HG02610 (cell line): ENCODE data around the gene GOSR1.
"Not testable (repeated sequence)": the region's sequence is repeated elsewhere in the genome, so short reads cannot be mapped to it uniquely, and the experiment has no call there.

Source experiments
- ATAC-seq: cut with Tn5 transposase; IDR thresholded peaks from one replicate; pipeline ENCODE4 v1.9.1; 2021; ENCODE audit warnings: mild to moderate bottlenecking, moderate library complexity; ENCODE audit not compliant: unreplicated experiment

GOSR1 gene

DNA sequence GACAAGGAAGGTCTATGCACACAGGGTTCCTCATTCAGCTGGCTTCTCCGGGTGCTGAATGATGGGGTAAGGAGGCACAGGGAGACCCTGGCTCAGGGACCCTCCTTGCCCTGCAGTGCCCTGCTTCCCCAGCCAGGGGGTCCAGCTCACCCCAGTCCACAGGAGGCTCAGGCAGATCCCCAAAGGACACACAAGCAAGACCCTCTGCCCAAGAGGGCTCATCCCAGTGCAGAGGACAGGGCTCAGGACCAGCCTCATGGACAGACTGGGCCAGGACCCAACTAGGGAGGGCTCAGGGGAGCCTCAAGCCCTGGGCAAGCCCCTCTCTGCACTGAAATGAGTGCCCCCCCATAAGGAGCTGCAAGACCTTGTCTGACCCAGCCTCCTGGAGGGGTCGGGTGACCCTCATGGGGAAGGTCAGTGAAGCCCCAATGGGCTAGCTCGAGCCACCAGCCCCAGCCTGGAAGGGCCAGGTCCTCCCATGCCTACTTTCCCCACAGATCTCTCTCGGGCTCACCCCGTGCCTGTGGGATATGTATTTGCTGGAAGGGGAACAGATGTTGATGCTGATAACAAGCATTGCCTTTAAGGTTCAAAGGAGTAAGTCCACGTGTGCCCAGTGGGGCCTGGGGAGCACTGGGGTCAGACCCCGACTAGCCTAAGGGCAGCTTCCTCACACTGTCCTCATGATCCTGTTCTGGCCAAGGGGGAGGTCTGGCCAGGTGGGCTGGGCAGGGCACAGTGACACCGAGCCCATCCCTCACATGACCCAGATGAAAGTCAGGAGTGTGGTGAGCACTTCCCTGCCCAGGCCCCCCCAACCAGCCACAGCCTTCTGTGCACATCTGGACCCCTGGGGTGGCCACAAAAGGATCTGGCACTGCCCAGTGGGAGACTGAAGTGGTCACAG is 83.2 kb downstream of the GOSR1 start:
- not testable (repeated sequence) for ATAC-seq

DNA sequence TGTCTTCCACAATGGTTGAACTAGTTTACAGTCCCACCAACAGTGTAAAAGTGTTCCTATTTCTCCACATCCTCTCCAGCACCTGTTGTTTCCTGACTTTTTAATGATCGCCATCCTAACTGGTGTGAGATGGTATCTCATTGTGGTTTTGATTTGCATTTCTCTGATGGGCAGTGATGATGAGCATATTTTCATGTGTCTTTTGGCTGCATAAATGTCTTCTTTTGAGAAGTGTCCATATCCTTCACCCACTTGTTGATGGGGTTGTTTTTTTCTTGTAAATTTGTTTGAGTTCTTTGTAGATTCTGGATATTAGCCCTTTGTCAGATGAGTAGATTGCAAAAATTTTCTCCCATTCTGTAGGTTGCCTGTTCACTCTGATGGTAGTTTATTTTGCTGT is 84.6 kb downstream of the GOSR1 start:
- not testable (repeated sequence) for ATAC-seq

DNA sequence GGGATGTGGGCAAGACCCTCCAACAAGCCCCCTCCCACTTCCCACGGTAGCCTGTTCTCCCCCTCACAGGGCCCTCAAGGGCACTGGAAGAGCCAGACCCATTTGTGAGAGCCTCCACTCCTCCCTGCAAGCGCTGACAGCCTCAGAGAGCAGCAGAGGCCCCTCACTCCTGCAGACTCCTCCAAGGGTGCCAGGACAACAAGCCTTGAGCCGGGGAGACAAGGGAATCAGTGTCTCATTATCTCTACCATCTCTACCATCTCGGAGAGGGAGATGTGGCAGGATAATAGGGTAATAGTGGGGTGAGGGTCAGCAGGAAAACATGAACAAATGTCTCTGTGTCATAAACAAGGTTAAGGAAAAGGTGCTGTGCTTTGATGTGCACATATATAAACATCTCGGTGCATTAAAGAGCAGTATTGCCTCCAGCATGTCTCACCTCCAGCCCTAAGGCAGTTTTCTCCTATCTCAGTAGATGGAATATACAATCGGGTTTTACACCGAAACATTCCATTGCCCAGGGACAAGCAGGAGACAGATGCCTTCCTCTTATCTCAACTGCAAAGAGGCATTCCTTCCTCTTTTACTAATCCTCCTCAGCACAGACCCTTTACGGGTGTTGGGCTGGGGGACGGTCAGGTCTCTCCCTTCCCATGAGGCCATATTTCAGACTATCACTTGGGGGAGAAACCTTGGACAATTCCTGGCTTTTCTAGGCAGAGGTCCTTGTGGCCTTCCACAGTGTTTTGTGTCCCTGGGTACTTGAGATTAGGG is 86.1 kb downstream of the GOSR1 start:
- ATAC-seq = not testable (repeated sequence)

DNA sequence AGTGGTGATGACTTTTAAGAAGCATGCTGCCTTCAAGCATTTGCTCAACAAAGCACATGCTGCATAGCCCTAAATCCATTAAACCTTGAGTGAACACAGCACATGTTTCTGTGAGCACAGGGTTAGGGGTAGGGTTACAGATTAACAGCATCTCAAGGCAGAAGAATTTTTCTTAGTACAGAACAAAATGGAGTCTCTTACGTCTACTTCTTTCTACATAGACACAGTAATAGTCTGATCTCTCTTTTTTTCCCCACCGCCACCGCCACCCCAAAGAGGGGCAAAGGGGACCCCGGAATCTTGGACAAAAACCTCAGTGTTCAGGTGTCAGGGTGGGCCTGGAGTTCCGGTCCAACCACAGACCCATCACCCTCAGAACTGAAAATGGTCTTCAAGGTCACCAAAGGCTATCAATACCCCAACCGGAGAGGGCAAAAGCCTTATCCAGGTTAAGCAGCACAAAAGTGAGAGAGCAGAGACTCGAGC is 86.7 kb downstream of the GOSR1 start:
- not testable (repeated sequence) for ATAC-seq

DNA sequence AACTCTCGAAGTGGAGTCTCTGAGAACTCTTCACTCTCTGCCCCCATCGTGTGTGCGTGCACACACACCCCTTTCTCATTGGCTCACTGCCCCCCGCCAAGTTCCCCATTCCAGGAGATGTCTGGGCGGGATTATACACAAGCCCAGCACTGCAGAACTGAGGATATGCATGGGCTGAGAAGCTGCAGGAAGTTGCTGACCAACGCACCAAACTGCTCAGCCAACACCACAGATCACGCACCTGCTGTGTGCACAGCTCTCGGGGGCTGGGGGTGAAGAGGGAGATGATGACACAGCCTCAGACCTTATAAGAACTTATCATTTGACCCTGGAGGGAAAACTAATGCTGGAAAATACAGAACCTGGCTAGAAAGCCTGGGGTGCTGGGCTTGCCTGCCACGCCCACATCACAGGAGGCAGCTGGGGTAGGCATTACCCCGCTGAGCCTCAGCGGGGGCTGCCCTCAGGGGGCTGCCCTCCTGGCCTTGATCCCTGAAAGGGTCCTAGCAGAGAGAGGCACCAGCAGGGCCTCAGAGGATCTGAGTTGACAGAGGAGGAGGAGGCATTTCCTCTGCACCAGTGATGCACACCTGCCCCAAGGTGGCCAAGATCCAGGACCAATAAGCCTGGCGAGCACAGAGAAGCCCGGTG is 87.3 kb downstream of the GOSR1 start:
- not testable (repeated sequence) for ATAC-seq

DNA sequence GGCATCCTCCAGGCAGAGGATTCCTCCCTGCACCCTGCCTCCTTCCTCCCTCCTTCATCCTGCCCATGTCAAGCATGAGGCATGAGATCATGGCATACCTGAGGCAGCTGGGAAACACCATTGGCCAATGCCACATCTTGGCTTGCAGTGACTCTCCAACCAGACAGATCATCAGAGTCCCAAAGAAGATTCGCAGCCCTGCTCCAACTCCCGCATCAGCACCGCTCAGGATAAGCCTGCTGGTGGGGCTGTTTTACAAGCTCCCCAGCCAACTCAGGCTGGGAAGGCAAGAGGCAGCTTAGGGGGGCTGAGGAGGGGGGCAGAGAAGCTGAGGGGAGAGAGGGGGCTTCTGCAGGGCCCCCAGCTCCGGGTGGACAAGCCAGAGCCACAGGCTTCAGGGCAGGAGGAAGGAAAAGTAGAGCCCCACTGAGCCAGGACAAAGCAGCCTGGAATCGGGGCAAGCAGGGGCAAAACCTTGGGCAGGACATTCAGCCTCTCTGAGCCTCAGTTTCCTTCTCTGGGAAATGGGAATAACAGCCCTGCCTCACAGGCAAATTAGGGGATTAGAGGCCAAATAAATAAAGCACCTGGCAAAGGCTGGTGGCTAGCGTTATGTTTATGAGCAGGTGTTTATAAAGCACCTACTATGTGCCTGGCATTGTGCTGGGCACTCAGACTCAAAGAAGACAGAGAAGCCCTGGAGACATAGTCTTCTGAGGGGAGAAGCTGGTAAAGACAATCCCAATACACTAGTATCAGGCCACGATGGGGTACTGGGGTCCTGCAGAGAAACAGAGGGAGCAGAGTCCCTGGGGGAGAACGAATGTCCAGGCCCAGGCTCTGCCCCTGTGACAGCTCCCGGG is 88.1 kb downstream of the GOSR1 start:
- no peak for ATAC-seq

DNA sequence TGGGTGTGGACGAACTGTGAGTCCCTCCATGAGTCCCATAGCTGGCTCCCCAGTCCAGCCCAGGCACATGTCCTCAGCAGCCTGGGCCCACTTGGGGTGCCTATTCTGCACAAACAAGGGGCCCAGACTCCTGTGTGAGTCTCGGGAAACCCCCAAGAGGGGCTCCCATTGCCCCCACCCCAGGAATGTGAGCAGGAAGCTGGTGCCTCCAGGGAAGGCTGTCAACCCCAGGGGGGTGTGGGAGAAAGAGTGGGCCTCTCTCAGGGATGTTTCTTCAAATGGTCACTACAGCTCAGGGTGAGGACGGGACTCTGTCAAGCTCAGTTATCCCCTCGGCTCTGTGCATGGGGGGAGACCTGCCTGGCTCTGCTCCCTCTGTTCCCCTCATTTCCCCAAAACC is 88.9 kb downstream of the GOSR1 start:
- not testable (repeated sequence) for ATAC-seq

DNA sequence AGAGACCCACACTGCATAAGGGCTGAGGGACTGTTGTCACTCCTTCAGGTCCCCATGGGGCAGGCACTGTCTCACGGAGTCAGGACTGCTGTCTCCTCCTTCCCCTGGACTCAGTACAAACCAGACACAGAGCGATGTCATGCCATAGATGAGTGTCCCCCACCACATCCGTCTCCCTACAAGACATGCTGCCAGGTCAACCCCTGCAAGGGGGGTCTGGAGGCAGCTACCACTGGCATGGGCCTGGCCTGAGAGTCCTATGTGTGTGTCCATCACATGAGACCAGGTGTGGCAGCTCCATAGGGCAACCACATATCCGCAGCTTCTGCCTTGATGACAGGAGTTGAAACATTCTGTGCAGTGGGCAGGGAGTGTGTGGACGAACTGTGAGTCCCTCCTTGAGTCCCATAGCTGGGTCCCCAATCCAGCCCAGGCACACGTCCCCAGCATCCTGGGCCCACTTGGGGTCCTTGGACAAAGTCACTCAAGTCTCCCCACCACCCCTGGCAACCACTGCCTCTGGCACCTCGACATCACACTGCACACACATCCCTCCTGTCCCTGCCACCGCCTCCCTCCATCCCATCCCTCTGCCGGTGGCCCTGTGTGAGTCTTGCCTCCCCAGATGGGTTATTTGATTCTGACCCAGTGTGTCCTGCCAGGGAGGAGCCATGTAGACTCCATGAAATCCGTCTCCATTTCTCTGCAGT is 89.5 kb downstream of the GOSR1 start:
- not testable (repeated sequence) for ATAC-seq

DNA sequence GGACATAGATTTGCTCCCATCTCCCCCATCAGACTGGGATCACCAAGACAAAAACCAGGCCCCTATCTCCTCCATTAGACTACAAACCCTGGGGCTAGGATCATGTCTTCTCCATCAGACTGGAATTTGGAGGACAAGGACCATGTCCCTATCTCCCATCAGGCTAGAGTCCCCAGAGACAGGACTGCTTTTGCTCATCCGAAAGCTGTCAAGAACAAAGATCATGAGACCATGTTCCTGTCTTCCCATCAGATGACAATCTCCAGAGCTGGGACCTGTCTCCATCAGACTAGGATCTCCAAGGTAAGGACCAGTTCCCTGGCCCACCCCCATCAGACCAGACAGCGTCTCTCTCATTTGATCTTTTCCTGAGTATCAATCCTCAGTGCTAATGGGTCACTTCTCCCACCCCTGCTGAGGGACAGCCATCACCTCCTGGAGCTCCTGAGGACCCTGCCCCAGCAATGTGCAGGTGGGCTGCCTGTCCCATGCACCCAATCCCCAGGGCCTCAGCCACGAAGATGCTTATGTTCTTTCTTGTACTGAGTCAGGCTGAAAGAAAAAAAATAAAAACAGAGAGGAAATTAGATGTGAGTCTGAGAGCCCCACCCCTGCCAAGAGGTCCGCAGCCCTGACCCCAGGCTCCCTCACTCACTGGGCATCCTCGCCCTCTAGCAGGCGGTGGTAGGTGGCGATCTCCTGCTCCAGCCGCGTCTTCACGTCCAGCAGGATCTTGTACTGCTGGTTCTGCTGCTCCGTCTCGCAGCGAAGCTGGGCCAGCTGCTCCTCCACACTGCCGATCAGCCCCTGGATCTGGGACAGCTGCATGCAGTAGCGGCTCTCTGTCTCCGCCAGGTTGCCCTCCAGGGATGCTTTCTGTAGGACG is 90.3 kb downstream of the GOSR1 start:
- ATAC-seq = no peak

DNA sequence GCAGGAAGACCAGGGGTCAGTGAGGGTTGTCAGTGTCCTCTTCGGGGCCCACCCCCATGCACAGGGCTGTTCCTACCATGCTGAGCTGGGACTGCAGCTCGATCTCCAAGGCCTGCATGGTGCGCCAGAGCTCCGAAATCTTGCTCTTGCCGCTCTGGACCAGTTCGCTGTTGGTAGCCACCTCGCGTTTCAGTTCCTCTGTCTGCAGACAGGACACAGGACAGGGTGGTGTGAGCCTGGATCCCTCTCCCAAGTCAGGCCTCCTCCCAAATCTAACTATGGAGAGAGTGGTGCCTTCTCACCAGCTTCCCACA is 90.9 kb downstream of the GOSR1 start:
- no peak for ATAC-seq

DNA sequence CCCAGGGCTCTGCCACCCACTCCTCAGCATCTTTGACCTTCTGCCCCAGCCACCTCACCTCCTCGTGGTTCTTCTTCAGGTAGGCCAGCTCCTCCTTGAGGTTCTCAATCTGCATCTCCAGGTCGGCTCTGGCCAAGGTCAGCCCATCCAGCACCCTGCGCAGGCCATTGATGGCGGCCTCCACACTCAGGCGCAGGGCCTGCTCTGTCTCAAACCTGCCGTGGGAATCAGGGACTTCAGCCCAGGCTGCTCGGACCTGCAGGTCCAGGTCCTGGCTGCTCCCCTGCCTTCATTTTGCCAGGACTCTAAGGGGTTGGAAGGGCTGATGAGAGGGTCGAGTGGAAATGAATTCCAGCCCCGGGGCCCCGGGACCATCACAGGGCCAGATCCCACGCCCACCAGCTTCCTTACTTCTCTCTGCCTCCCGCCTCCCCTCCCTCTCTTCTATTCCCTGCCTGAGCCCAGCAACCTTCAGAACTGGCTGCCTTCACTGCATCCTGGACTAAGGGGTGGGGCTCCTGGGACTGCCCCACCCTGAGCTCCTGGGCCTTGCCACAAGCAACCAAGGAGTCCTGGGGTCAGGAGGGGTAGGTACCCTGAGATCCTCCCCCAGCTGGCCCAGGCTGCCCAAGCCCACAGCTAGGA is 92.4 kb downstream of the GOSR1 start:
- ATAC-seq = not testable (repeated sequence)

DNA sequence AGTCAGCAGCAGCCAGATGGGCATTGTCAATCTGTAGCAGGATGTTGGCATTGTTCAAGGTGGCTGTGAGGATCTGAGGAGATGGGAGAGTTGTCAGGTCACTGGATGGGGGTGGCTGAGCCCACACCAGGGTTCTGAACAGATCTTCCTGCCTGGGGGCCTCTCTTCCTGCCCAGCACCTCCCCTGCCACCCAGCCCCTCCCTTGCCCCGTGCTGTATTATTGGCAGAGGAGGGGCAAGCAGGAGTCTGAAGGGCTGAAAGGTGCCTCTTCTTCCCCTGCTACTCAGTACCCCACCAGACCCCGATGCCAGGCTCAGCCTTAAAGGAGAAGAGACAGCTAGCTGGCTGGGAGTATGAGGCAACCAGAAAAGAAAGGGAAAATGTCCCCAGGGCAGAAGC is 93.0 kb downstream of the GOSR1 start:
- ATAC-seq = no peak

DNA sequence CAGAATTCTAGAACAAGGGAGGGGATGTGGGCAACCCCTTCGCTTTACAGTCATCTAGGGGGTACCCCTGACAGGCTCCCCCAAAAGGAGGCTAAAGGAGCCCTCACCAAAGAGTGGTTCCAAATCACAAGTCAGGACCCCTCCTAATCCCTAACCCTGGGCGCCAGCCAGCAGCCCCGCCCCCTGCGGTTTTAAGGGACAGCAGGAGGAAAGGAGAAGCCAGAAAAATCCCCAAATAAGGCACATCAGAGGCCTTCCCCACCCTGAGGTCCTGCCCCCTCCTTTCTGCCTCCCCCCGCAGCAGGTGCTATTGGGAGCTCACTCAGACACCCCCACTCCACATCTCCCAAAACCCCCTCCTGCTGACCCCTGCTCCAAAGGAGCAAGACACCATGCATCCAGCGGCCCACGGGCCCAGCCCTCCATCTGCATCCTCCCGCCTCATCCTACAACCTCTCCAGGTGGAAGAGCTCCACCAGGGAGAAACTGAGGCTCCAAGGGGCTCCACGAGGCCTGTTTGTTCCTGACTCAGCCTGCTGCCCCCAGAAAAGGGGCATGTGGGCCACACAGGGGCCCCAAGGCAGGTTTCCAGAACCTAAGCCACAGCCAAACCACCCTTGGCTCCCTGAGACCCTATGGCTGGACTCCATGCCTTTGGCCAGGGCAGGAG is 93.5 kb downstream of the GOSR1 start:
- no peak for ATAC-seq

DNA sequence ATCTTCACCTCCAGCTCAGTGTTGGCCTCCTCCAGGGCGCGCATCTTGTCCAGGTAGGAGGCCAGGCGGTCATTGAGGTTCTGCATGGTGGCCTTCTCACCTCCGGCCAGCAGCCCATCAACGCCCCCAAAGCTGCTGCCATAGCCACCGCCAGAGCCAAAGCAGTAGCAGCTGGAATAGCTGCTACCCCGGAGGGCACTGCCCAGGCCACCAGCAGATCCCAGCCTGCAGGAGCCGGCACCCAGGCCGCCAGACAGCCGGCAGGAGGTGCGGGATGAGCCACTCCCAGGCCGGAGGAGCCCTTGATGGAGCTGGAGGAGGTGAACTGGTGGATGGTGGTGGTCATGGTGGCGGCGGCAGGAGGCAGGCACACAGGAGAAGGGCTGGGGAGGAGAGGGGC is 94.2 kb downstream of the GOSR1 start:
- ATAC-seq = not testable (repeated sequence)

DNA sequence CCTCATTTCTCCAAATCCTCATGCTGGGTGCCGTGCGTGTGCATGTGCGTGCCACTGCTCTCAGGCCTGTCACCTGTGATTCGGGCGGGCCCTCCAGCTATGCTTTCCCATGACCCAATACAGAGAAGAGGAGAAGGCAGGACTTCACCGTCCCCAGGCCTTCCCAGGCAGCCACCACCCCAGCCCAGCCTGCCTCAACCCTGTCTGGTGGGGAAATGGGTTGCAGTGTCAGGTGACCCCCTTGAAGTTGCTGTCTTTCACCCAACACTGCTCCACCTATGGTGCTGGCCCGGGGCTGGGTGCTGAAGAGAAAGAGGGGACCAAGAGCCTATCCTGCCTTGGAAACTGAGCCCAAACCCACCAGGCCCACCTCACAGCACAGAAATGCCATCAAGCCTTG is 94.7 kb downstream of the GOSR1 start:
- ATAC-seq = no peak

DNA sequence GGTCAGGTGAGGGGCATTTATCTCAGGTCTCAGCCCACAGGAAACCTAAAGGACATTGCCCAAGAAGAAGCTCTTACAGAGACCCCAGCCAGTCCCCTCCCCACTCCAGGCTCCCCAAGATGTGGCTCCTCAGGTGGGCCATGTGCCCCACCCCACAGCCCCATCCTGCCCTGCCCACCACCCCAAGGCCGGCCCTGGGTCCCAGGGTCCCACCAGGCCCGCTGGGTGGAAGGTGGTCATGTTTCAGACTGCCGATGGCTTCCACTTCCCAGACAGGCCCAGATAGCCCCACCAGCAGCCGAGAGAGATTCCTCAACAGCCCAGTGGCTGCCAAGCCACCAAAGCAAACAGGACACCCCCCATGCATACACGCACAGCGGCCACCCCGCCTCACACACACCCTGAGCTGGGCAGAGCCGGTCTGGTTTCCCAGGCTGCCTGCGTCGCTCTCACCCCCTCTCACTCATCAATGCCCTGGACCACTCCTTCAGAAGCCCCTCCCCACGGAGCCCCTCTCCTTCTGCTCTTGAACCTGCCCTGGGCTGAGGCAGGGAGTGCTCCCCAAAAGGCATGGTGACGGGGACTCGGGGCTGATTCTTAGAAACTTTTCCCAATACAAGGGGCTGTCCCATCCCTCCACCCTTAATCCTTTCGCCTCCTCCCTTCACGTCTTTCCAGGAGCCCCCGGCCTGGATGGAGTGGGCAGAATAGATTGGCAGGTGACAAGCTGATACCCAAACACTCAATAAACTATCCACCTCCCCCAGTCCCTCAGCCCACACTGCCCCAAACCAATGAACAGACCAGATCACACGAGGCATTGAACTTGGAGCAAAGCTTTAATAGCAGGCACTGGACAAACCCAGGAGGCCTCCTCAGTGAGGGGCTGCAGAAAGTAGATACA is 95.7 kb downstream of the GOSR1 start:
- not testable (repeated sequence) for ATAC-seq
